K562 (cell line): ENCODE results near the gene USP5. TPM values are rescaled to one million over a fixed set of nuclear protein-coding genes. Genes with fewer than 3 reads are reported as not detected.

Experiments
- CBFB ChIP-seq: sonication (generic); formaldehyde crosslinking; IDR thresholded peaks from 2 replicates; pipeline ENCODE4 v1.4.0; 2020; ENCODE audit warnings: mild to moderate bottlenecking, missing genetic modification reagents
- CSDE1 ChIP-seq, 2 experiments: fragments of 450-650 bp; IDR thresholded peaks; 2 replicates each; pipeline ENCODE4 v1.6.1; 2016; ENCODE audit warnings: mild to moderate bottlenecking in 1 of 2
- DNMT1 ChIP-seq: fragments of 450-650 bp; IDR thresholded peaks from 2 replicates; pipeline ENCODE4 v1.6.1; 2016; ENCODE audit warnings: antibody characterized with exemption, mild to moderate bottlenecking
- E2F6 ChIP-seq, 2 experiments: IDR thresholded peaks; 2 replicates each; pipeline ENCODE4 v1.6.1; 2011; ENCODE audit warnings: borderline replicate concordance in 1 of 2, control low read depth in 1 of 2, low read depth in 1 of 2, low read length in 1 of 2, mild to moderate bottlenecking in 1 of 2, mixed read lengths in 1 of 2, moderate library complexity in 1 of 2; ENCODE audit not compliant: insufficient read depth in 1 of 2, insufficient read length in 1 of 2, poor library complexity in 1 of 2, severe bottlenecking in 1 of 2; ENCODE audit errors: extremely low read depth in 1 of 2
- ESRRA ChIP-seq: fragments of 450-650 bp; IDR thresholded peaks from 2 replicates; pipeline ENCODE4 v1.6.1; 2014; ENCODE audit warnings: low read depth, mild to moderate bottlenecking, moderate library complexity, borderline replicate concordance
- HNRNPK ChIP-seq: fragments of 200-400 bp; formaldehyde crosslinking; IDR thresholded peaks from one replicate; pipeline ENCODE4 v1.6.1; 2018; ENCODE audit warnings: mild to moderate bottlenecking, low read depth, low read length; ENCODE audit not compliant: poor library complexity, severe bottlenecking
- JUN ChIP-seq, 2 experiments: sonication (generic) in 1 of 2; formaldehyde crosslinking in 1 of 2; IDR thresholded peaks; 2 replicates each; pipeline versions ENCODE4 v1.6.1 to v1.8.0; 2012 to 2022; ENCODE audit warnings: borderline replicate concordance in 2 of 2, mild to moderate bottlenecking in 2 of 2, improper control_type of control experiment in 1 of 2, low read depth in 1 of 2, low read length in 1 of 2, missing genetic modification reagents in 1 of 2
- MAX ChIP-seq: sonication (generic); formaldehyde crosslinking; IDR thresholded peaks from 2 replicates; pipeline ENCODE4 v1.9.0; 2022; ENCODE audit warnings: mild to moderate bottlenecking, missing genetic modification reagents
- POLR2A ChIP-seq: fragments of 450-650 bp; conservative IDR thresholded peaks from 2 replicates; pipeline ENCODE4 v1.6.1; 2016
- SMC3 ChIP-seq: conservative IDR thresholded peaks from 2 replicates; pipeline ENCODE4 v1.6.1; 2011; ENCODE audit warnings: low read depth, low read length, improper control_type of control experiment; ENCODE audit not compliant: insufficient read depth
- ZKSCAN3 ChIP-seq: fragments of 250-450 bp; sonication (Bioruptor Pico); IDR thresholded peaks from 2 replicates; pipeline ENCODE4 v1.4.0; 2020
- ZNF174 ChIP-seq: fragments of 250-450 bp; sonication (Bioruptor Pico); IDR thresholded peaks from 2 replicates; pipeline ENCODE4 v1.4.0; 2020; ENCODE audit warnings: mild to moderate bottlenecking
- ZNF384 ChIP-seq: IDR thresholded peaks from 2 replicates; pipeline ENCODE4 v1.6.1; 2012; ENCODE audit warnings: low read depth, low read length, improper control_type of control experiment
- ZNF584 ChIP-seq: fragments of 200-800 bp; sonication (Bioruptor generic); IDR thresholded peaks from 2 replicates; pipeline ENCODE4 v1.6.1; 2016; ENCODE audit warnings: low read depth, mild to moderate bottlenecking, missing genetic modification characterization, missing compliant biosample characterization
- polyA plus RNA-seq, 8 experiments: library from polyadenylated mRNA; depleted of rRNA in 4 of 8; stranded (reverse) in 5 of 8; unstranded in 3 of 8; fragments of >200 nt; fragmentation: Nextera tagmentation in 2 of 8; fragmentation: Illumina TruSeq in 1 of 8; extraction: Ambion mirVana in 2 of 8; extraction: Trizol in 1 of 8; gene quantifications; 2 replicates each; pipeline versions ENCODE4 v1.2.1 to v1.2.3, GENCODE V29; 2011 to 2014; ENCODE audit warnings: inconsistent platforms in 1 of 8, missing spikeins in 1 of 8
- total RNA-seq, 7 experiments: library from RNA; depleted of rRNA in 6 of 7; stranded (reverse); fragments of >200 nt in 6 of 7; fragmentation: Illumina TruSeq in 2 of 7; extraction: Trizol in 2 of 7; gene quantifications; 2 replicates each; pipeline versions ENCODE4 v1.2.1 to v1.2.3, GENCODE V29; 2011 to 2021; ENCODE audit warnings: low replicate concordance in 1 of 7
- TF ChIP-seq, protein P1 (sequence below): sonication (generic); formaldehyde crosslinking; IDR thresholded peaks from 2 replicates; pipeline ENCODE4 v1.5.0; 2020; ENCODE audit warnings: missing genetic modification reagents
- TF ChIP-seq, protein P2 (sequence below): fragments of 250-450 bp; sonication (Bioruptor Pico); IDR thresholded peaks from 2 replicates; pipeline ENCODE4 v1.5.0; 2021
- TF ChIP-seq, protein P3 (sequence below): fragments of 200-400 bp; formaldehyde crosslinking; IDR thresholded peaks from 2 replicates; pipeline ENCODE4 v1.6.1; 2017; ENCODE audit warnings: mild to moderate bottlenecking, low read depth, low read length, moderate library complexity

USP5 gene
- total and polyA plus RNA-seq, 9 of the 15 experiments (the other 6 are each of a cell fraction or from before 2014, with no cell fraction given), result 1.4 to 107 (median 48.6) TPM

GRCh38 chr12:6843118-6843902, 8.6 kb upstream of the USP5 start (continued):
- no peak for TF ChIP-seq ZNF174 (CRISPR knock-in tag)
- TF ChIP-seq ZKSCAN3 (CRISPR knock-in tag), result no peak
- no peak for TF ChIP-seq ZNF384
- TF ChIP-seq CSDE1 (IDR thresholded peaks at IDR 0.05), result no peak
- TF ChIP-seq ZNF584 (CRISPR knock-in tag), result no peak
- peak; percentile 51 to 61 for TF ChIP-seq E2F6 (IDR thresholded peaks at IDR 0.05; ENCODE audit: borderline replicate concordance in 1 of 2, extremely low read depth in 1 of 2, insufficient read depth in 1 of 2, insufficient read length in 1 of 2, low read depth in 1 of 2, low read length in 1 of 2, poor library complexity in 1 of 2, severe bottlenecking in 1 of 2)
- TF ChIP-seq, protein P1, sequence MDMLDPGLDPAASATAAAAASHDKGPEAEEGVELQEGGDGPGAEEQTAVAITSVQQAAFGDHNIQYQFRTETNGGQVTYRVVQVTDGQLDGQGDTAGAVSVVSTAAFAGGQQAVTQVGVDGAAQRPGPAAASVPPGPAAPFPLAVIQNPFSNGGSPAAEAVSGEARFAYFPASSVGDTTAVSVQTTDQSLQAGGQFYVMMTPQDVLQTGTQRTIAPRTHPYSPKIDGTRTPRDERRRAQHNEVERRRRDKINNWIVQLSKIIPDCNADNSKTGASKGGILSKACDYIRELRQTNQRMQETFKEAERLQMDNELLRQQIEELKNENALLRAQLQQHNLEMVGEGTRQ (CRISPR knock-in tag), result peak; percentile 62
- TF ChIP-seq ESRRA, result no peak
- TF ChIP-seq HNRNPK, result no peak
- no peak for TF ChIP-seq JUN (IDR thresholded peaks at IDR 0.05; ENCODE audit: borderline replicate concordance, low read depth, low read length)
- TF ChIP-seq JUN (CRISPR knock-in tag; IDR thresholded peaks at IDR 0.05; ENCODE audit: borderline replicate concordance), result no peak
- 0 out of 2 replicates have a peak, but pooled peaks have one; percentile 18 for TF ChIP-seq SMC3
- no peak for TF ChIP-seq POLR2A
- TF ChIP-seq, protein P2, sequence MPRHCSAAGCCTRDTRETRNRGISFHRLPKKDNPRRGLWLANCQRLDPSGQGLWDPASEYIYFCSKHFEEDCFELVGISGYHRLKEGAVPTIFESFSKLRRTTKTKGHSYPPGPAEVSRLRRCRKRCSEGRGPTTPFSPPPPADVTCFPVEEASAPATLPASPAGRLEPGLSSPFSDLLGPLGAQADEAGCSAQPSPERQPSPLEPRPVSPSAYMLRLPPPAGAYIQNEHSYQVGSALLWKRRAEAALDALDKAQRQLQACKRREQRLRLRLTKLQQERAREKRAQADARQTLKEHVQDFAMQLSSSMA, result no peak
- no peak for TF ChIP-seq DNMT1
- no peak for TF ChIP-seq CBFB (CRISPR knock-in tag)
- TF ChIP-seq MAX, result peak; percentile 95
- TF ChIP-seq, protein P3, sequence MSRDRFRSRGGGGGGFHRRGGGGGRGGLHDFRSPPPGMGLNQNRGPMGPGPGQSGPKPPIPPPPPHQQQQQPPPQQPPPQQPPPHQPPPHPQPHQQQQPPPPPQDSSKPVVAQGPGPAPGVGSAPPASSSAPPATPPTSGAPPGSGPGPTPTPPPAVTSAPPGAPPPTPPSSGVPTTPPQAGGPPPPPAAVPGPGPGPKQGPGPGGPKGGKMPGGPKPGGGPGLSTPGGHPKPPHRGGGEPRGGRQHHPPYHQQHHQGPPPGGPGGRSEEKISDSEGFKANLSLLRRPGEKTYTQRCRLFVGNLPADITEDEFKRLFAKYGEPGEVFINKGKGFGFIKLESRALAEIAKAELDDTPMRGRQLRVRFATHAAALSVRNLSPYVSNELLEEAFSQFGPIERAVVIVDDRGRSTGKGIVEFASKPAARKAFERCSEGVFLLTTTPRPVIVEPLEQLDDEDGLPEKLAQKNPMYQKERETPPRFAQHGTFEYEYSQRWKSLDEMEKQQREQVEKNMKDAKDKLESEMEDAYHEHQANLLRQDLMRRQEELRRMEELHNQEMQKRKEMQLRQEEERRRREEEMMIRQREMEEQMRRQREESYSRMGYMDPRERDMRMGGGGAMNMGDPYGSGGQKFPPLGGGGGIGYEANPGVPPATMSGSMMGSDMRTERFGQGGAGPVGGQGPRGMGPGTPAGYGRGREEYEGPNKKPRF, result no peak
